Adrenal gland (tissue), 5 donors: ENCODE measurements around the gene MITF.

Experiments used
- POLR2A ChIP-seq, 2 donors: fragments of 450-650 bp; IDR thresholded peaks; one replicate each; pipeline ENCODE4 v1.6.1; 2017; ENCODE audit warnings: antibody characterized with exemption in 2 of 2, mild to moderate bottlenecking in 2 of 2, moderate library complexity in 1 of 2
- TF ChIP-seq, protein P1 (sequence below), 6 experiments: fragments of 450-650 bp in 4 of 6; fragments of 200-600 bp in 2 of 6; sonication (generic) in 1 of 6; IDR thresholded peaks; 1 replicate in 5 of 6; 2 replicates in 1 of 6; pipeline versions ENCODE4 v1.5.1 to v1.8.0; 2016 to 2021; ENCODE audit warnings: antibody characterized with exemption in 6 of 6, mild to moderate bottlenecking in 2 of 6, moderate library complexity in 1 of 6
- donor health status: DM: no; HTN: no; CAD: no.

- TF ChIP-seq, protein P1, sequence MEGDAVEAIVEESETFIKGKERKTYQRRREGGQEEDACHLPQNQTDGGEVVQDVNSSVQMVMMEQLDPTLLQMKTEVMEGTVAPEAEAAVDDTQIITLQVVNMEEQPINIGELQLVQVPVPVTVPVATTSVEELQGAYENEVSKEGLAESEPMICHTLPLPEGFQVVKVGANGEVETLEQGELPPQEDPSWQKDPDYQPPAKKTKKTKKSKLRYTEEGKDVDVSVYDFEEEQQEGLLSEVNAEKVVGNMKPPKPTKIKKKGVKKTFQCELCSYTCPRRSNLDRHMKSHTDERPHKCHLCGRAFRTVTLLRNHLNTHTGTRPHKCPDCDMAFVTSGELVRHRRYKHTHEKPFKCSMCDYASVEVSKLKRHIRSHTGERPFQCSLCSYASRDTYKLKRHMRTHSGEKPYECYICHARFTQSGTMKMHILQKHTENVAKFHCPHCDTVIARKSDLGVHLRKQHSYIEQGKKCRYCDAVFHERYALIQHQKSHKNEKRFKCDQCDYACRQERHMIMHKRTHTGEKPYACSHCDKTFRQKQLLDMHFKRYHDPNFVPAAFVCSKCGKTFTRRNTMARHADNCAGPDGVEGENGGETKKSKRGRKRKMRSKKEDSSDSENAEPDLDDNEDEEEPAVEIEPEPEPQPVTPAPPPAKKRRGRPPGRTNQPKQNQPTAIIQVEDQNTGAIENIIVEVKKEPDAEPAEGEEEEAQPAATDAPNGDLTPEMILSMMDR (IDR thresholded peaks at IDR 0.05): no peak
- no peak for TF ChIP-seq POLR2A (IDR thresholded peaks at IDR 0.05)
Observed at GRCh38 chr3:69776920-69777581, 37.8 kb downstream of the MITF start.
